Stimulated activated CD8-positive, alpha-beta memory T cell treated with anti-CD3 and anti-CD28 coated beads, Interleukin-2, amount 100 ng/mL, for 48 hours (primary cell): ENCODE data around the gene TRIM43B.
"Not testable (repeated sequence)": the region's sequence is repeated elsewhere in the genome, so short reads cannot be mapped to it uniquely, and the experiment has no call there.

Source experiments
- DNase-seq, 2 donors: peaks; one replicate each; pipeline ENCODE4 v3.0.0-alpha.2; 2020; ENCODE audit warnings: low read depth in 2 of 2

TRIM43B gene

GRCh38 chr2:95433973-95434372 is 50.6 kb downstream of the TRIM43B start:
- DNase-seq: not testable (repeated sequence)

DNA sequence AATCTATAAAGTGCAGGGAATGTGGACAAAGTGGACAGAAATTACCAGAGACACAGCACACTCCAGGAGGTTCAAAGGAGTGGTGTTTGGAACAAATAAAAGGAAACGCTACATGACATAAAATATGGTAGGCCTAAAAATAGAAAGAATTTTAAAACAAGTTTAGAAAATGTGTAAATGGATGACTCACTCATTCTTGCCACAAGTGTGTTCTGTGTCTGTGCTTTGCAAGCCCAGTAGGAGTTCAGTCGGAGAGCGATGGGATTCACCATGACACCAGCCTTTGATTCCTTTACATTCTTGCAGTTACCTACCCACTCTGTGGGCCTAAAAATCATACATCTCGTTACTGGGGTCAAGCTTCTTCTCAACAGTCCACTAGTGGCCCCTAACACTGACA is 51.2 kb downstream of the TRIM43B start:
- not testable (repeated sequence) for DNase-seq

GRCh38 chr2:95429748-95430467 is 54.6 kb downstream of the TRIM43B start:
- DNase-seq: not testable (repeated sequence)

- not testable (repeated sequence) for DNase-seq
Observed at GRCh38 chr2:95427196-95427867, 57.2 kb downstream of the TRIM43B start.
